Stimulated activated CD8-positive, alpha-beta memory T cell treated with anti-CD3 and anti-CD28 coated beads, Interleukin-7, amount 100 ng/mL, for 48 hours (primary cell): Measurements from ENCODE around the gene HIGD2B.
"Not testable (repeated sequence)": the region's sequence is repeated elsewhere in the genome, so short reads cannot be mapped to it uniquely, and the experiment has no call there.

Experiments
- DNase-seq, 2 donors: peaks; one replicate each; pipeline ENCODE4 v3.0.0-alpha.2; 2020; ENCODE audit warnings: low read depth in 1 of 2; ENCODE audit errors: extremely low read depth in 1 of 2

HIGD2B gene, protein sequence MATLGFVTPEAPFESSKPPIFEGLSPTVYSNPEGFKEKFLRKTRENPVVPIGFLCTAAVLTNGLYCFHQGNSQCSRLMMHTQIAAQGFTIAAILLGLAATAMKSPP

GRCh38 chr15:72685925-72686794 is at the start of gene HIGD2B, which contains the start of gene BBS4:
Gene HIGD2B (minus strand): TSS chr15:72686182. CDS start chr15:72676374, 9,808 bp downstream.
Gene BBS4 (plus strand): TSS chr15:72686207. CDS start chr15:72686228, 21 bp downstream.
- peak; percentile 78 to 81 for DNase-seq

- no peak for DNase-seq
These were observed 49.1 kb upstream of the HIGD2B start for GRCh38 chr15:72735111-72735510.

GRCh38 chr15:72733941-72734738 is 48.2 kb upstream of the HIGD2B start:
- DNase-seq: no peak

DNA sequence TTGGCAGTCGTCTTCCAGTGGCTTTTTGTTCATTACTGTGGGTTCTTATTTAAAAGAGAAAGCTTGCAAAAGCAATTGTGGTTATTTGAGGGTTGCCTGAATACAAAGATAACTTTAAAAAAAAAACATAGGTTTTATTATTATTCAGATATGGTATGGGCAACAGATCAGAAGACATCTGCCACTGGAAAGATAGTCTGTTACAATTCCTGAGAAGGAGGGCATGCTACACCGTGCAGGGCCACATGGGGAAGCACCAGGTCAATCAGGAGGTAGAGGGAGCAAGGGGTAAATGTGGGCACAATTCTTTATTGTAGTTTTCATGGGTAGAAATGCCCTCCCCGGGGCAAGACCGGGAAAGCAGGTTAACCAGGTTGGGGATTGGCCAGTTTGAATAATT is 46.5 kb upstream of the HIGD2B start:
- no peak for DNase-seq

DNA sequence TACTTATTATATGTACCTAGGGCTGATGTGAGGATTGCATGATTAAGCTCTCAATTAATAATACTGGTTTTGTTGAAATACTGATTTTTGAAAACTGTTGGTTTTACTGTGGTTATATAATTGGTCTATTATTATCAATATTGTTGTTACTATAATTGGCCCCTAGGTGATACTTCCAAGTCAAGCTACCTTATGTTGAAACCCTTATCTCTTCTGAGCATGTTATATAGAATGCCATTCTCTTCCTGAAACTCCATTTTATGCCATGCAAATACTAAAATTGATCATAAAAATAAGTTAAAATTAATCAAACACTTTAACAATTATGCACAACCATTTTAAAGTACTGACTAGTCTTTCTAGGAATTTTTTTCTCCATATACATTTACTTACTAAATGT is 46.1 kb upstream of the HIGD2B start:
- DNase-seq: no peak

DNA sequence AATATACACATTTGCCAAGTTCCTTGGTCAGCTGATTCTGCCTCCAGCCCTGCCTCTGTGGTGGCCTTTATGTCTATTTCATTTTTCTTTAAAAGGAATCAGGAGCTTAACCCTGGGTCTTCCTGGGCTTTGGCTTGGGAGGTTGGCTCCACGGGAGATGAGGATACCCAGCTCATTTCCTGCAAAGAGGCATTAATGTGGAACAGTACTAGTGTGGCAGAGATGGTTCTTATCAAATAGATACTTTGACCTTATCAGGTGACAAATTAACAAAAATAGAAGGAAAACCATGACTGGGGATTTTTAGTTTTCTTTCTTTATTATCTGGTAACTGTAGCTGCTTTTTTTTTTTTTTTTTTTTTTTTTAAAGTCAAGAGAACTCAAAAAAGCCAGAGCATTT is 42.8 kb upstream of the HIGD2B start:
- no peak for DNase-seq

GRCh38 chr15:72728249-72728648 is 42.3 kb upstream of the HIGD2B start:
- DNase-seq: not testable (repeated sequence)

DNA sequence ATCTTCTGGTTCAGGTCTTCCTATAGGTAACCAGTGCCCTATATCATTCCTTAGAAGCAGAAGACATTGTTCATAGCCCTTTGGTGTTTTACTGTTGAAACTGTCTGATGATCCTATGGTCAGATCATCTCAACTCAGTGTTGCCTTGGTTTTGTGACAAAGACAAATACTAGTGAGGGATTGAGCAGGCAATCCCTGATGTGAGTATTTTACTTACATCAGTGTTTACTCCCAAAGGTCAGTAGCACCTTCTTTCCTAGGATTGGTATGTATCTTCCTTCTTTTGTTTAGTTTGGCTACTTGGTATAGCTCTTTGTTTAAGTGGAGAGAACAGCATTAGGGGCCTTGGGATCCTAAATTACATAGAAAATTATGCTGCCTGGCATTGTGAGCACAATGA is 41.2 kb upstream of the HIGD2B start:
- no peak for DNase-seq

GRCh38 chr15:72725851-72726250 is 39.9 kb upstream of the HIGD2B start:
- DNase-seq: not testable (repeated sequence)

GRCh38 chr15:72725446-72725845 is 39.5 kb upstream of the HIGD2B start:
- no peak for DNase-seq

GRCh38 chr15:72724028-72724427 is 38.0 kb upstream of the HIGD2B start:
- DNase-seq: no peak

GRCh38 chr15:72722071-72722696 is 36.2 kb upstream of the HIGD2B start:
- DNase-seq: peak; percentile 1 to 40

- DNase-seq: not testable (repeated sequence)
These were observed 22.7 kb upstream of the HIGD2B start for GRCh38 chr15:72708551-72709303.

DNA sequence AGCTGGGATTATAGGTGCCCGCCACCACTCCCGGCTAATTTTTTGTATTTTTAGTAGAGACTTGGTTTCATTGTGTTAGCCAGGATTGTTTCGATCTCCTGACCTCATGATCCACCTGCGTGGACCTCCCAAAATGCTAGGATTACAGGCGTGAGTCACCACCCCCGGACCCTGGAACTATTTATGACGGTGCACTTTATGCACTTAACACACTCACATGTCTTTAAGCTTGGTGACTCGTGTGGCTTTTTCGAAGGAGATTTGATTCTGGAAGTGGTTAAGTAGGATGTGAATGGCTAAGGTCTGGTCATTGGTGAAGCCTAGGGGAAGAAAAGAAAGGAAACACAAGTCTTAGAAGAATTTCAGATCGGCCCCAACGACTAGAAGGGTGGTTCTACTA is 20.3 kb upstream of the HIGD2B start:
- no peak for DNase-seq

GRCh38 chr15:72700076-72700475 is 14.1 kb upstream of the HIGD2B start:
- no peak for DNase-seq

GRCh38 chr15:72698938-72699337 is 13.0 kb upstream of the HIGD2B start:
- DNase-seq: no peak

DNA sequence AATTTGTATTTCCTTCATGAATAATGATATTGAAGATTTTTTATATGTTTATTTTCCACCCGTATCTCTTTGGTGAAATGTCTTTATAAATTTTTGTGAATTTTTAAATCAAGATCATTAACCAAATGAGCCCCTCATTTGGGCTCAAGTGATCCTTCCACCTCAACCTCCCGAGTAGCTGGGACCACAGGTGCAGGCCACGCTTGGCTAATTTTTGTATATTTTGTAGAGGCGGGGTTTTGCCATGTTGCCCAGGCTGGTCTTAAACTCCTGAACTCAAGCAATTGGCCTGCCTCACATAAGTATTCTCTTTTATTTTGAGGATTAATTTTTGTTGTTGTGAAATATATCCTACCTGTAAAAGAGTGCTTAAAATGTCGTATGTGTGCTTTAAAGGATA is 5.0 kb upstream of the HIGD2B start:
- DNase-seq: no peak

DNA sequence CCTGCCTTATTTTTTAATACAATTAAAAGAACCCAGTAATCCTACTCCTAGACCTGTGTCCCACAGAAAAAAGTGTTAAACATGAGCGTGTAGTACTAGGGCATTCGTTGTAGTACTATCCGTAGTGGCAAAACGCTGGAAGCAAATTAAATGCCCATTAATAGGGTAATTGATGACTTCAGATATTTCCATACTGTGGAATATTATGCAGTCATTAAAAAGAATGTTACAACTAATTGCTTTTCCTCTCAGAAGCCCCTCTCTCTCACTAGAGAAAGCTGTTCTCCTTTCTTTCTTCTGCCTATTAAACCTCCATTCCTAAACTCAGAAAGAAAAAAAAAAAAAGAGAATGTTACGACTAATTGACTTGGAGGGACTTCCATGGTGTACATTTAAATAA is 2.7 kb upstream of the HIGD2B start:
- no peak for DNase-seq

DNA sequence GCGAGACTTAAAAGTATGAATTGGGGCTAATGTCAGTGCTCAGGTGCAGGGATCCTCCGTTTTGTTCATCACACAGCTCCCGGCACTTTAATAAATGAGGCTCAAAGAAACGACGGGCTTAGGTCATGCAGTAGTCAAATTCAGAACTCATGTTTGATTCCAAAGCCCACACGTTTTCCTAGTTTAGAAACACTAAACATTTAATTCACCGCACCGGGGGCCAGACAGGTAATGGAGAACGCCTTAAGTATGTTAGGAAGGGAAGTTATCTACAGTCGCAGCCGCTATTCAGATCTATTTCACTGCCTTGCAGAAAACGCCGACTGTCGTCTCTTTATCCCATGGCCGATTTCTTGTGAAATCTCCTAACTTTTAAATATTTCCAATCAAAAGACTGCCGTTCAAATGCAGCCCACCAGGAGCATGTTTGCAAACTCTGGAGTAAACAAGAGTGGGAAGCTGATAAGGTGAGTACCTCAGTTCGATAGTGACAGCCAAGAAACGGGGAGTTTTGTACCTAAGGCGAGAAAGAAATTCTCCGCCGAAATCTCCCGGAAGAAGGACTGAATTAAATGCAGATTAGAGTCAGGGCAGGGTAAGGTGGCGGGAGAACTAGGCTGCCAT is 569 bp downstream of the HIGD2B start:
- no peak for DNase-seq

DNA sequence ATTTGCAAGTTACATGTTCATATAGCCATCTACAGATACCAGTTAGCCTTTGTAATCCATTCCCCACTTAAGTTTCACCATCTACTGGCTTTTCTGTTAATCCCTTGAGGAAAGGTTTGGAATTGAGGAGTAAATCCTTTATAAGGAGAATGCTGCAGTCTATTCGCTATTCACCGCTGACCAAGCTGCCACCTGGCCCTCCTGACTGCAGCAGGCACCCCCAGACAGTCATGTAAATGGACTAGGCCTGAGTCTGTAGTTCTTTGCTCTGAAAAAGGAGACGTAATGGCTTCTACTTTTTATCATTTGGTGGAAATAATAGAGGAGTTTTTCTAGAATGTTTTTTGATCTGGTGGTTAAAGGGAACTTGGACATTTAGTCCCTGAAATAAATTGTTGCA is 3.2 kb downstream of the HIGD2B start:
- DNase-seq: no peak
